IPS-NIHi11 (cell line): Measurements from ENCODE around the gene PLXNA2.

Experiments
- DNase-seq: peaks from one replicate; pipeline ENCODE4 v3.0.0; 2012; ENCODE audit warnings: mixed read lengths, low spot score

PLXNA2 gene

DNA sequence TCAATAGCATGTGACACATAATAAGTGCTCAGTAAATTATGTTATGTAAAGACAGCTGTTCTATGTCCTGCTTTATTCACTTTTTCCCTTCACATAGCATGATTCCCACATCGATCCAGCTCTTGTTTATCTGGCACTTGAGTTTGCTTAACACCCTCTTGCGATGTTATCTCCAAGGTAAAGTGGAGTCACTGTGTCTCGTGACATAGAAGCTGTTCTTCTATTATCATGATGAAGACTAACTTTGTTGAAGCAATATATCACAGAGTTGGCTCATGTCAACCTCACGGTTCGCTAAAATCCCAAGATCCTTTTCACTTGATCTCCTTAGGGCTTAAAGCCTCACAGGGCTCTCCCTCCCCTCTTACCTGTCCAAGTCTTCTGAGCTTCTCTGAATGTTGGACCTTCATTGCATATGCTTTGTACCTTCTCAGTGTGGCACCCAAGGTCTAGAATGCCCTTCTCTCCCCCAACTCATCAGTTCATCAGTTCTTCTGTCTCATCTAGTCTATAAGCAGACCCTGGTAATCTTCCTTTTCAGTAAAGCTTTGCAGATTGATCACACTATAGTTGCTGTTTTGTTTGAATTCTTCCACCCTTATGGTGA, 38.0 kb downstream of the PLXNA2 start:
- DNase-seq: no peak

DNA sequence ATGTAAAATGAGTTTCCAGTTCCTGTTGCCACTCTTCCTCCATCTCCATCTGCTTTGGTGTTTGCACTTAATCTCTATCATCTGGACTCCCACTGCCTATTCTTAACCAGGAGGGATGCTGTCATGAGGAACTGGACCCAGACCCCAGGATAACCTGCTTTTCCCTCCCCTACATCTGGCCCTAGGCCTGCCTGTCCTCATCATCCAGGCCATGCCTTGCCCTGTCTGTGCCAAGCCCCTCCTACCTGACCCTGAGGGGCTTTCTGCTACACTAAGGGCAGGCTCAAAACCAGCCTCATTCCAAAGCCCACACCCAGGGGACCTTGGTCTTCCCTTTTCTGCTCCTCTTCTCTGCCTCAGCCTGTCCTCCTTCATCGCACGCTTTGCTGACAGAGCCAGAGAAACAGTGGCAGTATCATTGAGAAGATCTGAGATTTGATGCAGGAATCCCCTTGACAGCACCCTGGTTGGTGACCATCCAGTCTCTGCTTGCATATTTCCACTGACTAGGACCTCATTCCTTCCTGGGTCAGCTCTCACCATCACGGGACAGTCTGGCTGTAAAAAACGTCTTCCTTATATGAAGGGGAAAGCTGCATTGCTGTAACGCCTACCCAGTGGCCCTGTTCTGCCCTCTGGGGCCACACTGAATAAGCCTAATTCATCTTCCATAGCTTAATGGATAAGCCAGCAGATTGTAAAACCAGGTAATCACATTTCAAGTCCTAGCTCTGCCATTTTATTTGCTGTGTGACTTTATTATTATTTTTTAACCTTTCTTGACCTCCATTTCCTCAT, 38.8 kb downstream of the PLXNA2 start:
- DNase-seq: no peak

DNA sequence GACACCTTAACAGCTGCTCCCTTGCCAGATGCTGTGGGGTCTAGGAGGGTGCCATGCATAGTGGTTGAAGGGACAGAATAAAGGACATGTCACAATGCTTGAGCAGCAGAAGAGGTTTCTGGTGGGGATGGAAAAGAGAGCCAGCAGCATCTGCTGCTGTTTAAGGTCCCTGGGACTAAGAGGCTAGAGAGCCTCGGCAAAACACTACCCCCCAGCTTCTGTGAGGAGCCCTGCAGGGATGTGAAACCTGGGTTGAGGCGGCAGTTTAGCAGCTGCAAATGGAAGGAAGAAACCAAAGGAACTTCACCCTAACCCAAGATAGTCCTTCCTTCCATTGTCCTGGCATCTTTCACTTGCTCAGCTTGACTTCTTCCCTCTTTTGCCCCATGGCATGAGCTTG, 39.4 kb downstream of the PLXNA2 start:
- DNase-seq: no peak

DNA sequence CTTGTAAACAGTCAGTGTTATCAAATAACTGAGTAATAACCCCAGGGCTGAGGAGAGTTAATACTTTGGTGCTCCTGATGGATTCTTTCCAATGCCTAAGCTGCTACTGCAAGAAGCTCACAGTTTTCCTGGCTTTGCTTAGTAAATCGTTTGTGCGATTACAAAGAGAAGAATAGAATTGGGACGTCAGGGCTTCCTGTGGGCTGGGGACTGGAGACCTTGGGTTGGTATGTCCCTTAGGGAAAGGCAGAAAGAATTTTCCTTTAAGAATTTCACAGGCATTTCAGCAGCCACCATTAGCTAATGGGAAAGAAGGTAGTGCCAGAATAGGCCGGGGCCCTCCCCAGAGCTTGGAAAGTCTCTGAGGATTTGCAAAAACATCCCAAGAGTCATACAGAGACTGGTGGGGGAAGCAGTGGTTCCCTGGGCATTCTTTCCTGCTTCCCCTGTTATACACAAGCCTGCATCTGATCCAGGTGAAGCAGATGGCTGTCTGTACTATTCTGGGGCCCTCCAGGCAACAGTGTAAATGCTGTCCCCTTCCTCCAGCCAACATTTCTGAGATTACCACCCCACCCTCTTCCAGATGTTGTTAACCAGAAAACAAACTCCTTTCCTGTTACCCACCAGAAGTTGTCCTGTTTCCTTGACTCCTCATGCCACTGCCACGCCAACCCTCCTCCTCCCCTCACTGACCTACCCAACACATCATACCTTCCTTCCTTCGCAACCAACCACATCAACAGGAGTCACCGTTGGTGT, 40.2 kb downstream of the PLXNA2 start:
- no peak for DNase-seq

DNA sequence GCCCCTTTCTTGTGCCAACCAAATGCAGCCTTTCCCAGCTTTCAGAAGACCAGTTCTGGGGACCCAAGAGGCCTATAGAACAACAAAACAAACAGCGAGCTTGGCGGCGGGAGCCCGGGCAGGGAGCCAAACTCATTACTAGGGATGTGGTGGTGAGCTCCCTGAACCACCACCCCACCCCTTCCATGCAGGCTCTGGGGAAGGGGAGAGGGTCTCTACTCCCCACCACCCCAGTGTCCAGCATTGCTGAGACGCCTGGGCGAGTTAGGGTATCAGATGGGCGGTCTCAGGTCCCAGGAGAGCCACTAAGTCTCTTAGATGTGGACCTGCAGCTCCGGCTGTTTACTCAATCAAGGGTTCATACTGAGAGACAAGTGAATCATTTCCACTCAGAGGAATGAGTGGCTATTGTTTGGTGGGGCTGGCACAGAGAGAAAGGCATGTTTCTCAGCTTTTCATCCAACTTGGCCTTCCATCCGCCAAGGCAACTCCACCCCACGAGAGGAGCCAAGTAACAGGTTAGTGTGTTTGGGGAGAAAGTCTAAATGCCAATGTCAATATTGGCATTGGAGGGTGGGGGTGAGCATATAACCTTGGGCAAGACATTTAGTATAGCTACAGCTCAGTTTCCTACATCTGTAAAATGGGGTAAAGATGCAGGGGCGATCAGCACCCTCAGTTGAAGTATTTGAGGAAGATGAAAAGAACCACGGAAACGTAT, 40.9 kb downstream of the PLXNA2 start:
- DNase-seq: no peak

DNA sequence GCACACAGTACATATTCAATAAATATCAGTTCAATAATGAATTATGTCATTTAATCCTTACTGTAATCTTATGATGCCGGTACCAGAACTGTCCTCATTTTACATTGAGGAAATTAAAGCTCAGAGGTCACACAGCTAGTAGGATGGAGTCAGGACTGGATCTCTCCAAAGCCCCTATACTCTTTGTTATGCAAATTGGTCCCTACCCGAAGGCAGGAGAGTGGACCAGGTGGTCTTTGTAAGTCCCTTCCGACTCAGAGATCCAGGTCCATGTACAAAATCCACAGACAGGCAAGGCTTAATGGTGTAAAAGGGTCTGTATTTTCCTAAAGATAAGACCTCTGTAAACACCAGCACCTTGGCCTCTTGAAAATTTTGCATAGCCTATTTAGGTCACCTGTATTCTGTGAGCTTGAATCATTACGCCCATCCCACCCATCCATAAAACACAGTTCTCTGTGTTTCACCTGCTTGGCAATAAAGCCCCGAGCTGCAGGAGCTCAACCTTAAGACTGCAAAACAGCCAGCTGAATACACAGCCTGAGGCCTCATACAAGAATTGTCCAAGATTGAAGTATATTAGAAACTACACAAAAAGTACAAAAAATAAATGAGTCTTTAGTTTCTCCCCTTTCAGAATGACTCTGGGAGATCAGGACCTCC, 41.7 kb downstream of the PLXNA2 start:
- no peak for DNase-seq

DNA sequence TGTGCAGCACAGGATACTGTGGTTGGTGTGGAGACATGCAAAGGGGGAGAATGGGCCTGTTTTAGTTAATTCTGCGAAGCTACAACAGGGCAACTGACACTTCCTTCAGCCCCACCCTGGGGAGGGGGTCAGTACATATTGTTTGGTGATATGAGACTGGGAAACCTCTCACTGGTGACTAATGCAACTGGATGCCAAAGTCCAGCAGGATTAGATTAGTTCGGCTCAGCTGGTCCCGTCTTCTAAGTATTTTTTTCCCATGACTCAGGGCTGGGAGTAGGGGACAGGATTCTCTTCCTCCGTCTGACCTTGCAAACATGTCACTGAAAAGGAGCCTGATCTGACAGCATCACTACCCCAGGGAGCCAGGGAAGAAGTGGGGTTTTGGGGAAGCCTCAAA, 43.0 kb downstream of the PLXNA2 start:
- DNase-seq: no peak

DNA sequence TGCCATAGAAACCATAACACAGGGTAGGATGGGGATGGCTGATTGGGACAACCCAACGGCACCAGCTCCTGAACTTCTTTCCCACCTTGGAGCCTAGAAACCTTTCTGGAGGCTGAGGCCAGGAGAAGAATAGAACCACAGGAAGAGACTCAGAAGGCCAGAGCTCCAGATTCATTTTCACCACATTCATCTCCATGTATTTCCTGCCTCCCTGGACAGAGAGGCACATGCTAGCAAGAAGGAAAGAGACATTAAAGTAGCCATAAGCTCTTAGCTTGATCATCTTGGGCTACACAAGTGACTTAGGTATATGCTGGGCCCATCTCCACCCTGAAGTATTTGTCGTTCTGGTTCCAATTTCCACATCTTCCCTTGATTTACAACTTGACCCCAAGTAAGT, 44.1 kb downstream of the PLXNA2 start:
- DNase-seq: no peak

DNA sequence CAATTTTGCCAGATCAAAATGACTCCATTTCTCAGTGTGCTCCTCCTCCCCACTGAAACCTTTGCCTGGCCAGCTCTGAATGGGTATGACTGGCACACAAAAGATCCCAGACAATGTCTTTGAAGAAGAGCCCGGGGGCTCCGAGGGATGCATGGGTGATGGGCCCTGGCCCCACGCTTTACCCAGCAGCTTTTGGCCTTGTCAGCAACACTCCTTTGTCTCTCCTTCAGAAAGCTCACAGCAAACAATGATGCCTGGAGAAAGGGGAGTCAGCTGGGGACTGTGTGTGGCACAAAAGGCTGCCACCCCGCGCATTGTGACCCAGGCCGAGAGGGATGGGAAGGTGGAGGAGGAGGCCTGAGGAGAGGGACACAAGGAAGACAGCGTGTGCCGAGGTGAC, 45.9 kb downstream of the PLXNA2 start:
- DNase-seq: no peak

DNA sequence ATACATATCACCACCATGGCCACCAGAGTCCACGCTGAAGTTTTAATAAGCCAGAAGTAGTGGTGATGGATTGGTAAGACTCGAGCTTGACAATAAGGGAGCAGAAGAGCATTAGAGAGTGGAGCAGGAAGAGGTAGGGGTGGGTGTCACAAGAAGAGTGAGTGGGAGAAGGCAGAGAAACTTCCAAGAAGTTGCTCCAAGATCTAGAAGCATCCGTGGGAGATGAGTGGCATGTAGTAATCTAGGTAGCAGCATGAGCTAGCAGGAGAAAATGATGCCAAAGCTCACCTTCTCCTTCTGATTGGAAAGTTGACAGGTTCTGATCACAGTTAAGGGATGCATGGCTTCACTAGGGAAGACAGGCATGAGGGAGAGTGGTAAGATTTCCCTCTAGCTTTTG, 49.2 kb downstream of the PLXNA2 start:
- no peak for DNase-seq

DNA sequence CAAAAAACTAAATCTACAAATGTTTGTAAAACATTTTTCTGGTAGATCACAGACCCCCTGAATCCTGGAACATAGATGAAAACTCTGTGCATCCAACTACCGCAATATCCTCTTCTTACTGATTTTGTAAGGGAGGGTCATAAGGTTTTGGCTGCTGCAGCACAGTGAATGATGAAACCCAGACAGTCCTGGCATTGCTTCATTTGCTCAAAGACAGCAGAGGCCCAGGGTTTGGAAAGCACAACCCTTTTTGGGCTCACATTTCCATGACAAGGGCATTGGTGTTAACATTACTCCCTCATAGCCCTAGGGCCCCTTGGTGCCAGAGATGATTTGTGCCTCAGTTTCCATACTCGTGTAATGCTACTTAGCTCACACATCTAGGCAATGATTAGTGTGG, 51.2 kb downstream of the PLXNA2 start:
- no peak for DNase-seq

DNA sequence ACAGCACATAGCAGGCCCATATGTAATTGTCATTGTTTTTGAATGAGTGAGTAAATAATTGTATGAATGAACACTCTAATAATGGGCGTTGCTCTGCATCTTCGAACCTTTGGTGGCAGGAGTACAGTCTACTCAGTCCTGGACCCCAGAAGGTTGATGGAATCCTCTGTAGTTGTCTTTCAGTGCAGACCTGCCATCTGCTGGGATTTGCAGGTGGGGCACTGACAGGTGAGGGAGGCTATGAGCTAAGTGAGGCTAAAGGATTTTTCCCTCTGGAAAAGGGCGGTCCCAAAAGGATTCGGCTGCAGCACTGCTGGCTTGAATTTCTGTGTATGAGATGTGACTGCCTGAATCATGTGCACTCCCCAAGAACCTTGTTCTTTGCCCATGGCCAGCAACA, 53.4 kb downstream of the PLXNA2 start:
- DNase-seq: no peak

DNA sequence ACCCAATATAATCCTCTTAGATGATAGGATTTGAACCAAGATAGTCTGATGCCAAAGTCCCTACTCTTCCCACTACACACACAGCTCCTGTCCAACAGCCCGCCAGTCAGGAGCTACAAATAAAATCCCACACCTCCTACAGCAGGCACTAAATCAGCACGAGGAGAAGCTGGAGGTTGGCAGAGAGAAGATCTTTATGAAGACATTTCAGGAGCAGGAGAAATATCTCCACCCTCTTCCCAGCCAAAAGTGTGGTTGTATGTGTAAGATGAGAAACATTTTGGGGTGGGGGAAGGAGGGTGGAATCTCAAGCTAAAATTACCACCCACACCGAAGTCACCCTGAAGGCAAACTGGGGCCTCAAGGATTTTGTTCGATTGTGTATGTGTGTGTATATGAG, 54.5 kb downstream of the PLXNA2 start:
- no peak for DNase-seq

DNA sequence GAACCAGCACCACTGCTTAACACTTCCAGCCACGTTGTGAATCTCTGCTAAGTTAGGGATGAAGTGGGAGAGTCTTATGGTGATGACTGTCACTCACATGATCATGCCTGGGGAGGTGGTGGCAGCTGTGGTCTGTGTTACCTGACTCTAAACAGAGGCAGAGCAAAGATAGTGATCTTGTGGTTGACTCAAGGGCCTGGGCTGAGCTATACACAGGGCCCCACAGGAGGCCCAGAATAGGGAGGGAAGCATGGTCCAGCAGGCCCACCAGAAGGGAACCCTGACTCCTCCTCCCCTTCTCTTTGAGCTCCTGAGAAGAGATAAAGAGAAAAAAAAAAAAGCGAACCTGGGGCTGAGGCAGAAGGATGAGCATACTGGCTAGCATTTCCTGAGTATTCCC, 55.0 kb downstream of the PLXNA2 start:
- no peak for DNase-seq

DNA sequence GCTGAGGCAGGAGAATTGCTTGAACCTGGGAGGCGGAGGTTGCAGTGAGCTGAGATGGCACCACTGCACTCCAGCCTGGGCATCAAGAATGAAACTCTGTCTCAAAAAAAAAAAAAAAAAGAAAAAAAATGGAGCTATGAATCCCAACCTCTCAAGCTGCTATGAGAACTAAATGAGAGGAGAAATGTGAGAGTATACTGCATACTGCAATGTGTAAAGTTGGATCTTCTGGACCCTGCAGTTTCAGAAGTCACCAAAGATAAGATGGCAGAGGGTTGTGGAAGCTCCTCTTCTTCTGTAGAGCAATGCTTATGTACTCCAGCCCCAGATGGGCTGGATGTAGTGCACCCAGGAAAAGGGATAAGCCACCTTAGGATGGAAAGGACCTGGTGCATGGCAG, 55.6 kb downstream of the PLXNA2 start:
- DNase-seq: no peak

DNA sequence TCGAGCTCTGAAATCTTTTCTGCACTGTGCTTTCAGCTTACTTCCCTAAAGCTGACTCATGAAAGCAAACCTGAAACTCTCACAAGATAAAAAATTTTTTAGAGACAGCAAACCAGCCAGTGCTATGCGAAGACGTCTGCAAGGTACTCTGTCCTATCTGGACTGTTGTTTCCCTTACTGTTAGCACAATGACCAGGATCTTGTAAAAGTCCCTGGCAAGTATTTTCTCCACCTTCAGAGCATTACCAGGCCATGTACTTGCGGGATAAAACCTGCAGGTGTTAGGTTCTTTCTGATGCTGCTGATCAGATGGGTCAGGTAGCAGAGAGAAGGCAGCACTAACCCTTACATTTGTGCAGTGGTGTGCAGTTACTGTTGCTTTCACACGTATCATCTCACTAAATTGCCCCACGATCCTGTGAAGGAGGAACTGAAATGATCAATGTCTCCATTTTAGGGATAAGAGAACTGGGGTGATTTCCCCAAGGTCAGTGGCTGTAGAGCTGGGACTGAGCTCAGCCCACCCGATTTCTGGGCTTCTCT, 56.6 kb downstream of the PLXNA2 start:
- DNase-seq: no peak

DNA sequence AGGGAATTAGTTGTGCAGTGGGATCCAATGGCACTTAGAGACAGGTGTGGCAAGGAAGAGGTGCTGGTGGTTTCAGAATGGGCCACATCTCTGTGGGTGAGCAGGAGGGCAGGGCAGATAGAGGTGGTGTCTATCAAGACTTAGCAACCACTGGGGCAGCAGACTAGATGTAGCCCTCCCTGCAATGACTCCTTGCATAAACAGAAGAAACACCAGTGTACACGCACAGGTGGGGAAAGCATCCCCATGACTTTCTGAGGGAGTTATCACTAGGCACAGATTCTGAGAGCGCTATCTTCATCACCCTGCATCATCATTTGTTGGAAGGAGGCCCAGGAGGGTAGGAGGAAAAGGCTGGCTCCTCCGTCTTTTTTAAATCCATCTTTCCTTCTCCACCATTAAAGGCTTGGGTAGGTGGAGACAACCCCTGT, 58.4 kb downstream of the PLXNA2 start:
- DNase-seq: no peak

DNA sequence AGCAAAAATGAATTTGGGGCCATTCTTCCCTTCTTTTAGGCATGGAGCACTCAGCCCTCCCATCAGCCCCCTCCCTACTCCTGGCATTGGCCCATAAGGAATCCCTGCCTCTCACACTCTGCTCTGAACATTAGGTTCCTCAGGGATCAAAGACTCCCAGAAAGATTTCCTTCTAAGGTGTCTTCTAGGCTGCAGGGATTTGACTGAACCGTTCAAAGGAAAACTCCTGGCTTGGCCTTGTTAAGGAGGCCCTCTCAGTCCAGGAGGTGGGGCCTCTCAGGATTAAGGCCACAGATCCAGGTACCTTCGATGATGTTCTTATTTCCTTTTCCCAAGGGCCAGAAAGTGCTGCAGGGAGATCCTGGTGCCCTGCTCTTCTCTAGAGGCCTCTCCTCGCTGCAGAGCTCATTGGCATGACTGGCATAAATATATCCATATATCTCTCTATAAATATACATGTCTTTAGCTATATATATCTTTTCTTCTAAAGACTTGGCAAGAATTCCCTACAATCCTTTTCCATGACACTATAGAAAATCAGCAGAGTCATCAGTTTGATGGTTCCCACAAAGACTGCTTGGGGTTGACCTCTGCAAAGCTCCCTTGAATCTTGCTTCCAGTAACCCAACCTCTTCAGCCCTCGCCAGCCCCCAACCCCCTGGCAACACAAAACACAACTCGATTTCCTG, 59.1 kb downstream of the PLXNA2 start:
- no peak for DNase-seq

DNA sequence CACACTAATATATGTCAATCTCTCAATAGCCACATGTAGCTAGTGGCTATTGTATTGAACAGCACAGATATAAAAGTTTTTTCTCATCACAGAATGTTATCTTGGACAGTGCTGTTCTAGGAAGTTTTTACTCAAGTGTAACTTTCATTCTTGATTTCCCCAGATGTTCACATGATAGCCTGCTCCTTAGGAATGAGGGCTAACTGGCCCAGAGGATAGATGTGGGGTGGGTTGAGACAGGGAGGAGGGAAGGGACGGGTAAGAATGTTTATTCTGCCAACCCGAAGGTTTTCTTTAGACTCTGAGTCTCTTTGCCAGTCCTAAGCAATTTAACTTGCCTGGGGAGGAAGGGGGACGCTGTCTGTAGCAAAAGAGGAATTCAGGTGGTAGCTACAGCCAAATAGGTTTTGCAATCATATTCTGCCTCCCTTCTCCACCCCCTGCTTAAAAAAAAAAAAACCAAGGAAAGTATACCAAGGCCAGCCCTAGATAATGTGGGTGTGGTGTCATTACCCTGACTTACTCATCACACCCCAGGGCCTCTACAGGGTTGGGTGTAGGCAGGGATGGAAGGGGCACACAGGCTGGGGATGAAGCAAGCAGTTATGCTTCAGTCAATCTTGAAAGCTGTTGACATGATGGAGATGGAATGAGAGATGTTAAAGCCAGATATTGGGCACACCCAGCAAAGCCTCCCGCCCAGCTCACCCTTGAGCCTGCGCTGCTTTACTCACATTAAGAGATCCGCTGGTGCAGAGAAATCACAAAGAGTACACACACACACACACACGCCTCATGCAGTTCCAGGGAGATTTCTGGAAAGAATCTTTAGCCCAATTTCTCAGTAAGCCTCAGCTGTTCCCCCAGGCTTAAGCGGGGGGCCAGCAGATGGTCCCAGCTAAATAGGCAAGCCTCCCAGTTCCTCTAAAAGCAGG, 59.9 kb downstream of the PLXNA2 start:
- no peak for DNase-seq
